GM18873 (cell line): ENCODE data around the gene RNLS.

Experiments
- ATAC-seq: cut with Tn5 transposase; IDR thresholded peaks from one replicate; pipeline ENCODE4 v1.9.1; 2021; ENCODE audit warnings: mild to moderate bottlenecking, moderate library complexity, moderate number of reproducible peaks; ENCODE audit not compliant: unreplicated experiment, low FRiP score

The RNLS gene

GRCh38 chr10:88582806-88583583 is at the start of gene RNLS:
Gene RNLS, minus strand, starts transcription at chr10:88583318.
- peak; percentile 58 for ATAC-seq

- ATAC-seq = no peak
These were observed 41.7 kb upstream of the RNLS start for GRCh38 chr10:88624840-88625239.

- no peak for ATAC-seq
These were observed 40.7 kb upstream of the RNLS start for GRCh38 chr10:88623835-88624234.

GRCh38 chr10:88620441-88620840 is 37.3 kb upstream of the RNLS start:
- no peak for ATAC-seq

- ATAC-seq = no peak
These were observed 35.4 kb upstream of the RNLS start for GRCh38 chr10:88618496-88618895.

GRCh38 chr10:88617772-88618300 is 34.7 kb upstream of the RNLS start:
- no peak for ATAC-seq

GRCh38 chr10:88616250-88616977 is 33.3 kb upstream of the RNLS start:
- no peak for ATAC-seq

- ATAC-seq = no peak
These were observed 25.7 kb upstream of the RNLS start for GRCh38 chr10:88608780-88609179.

GRCh38 chr10:88608052-88608732 is 25.1 kb upstream of the RNLS start:
- ATAC-seq = no peak

- peak; percentile 83 for ATAC-seq
These were observed 14.9 kb upstream of the RNLS start for GRCh38 chr10:88598055-88598454.

- ATAC-seq = no peak
These were observed 11.4 kb upstream of the RNLS start for GRCh38 chr10:88594482-88594881.

GRCh38 chr10:88592906-88593305 is 9.8 kb upstream of the RNLS start:
- no peak for ATAC-seq

GRCh38 chr10:88592381-88592780 is 9.3 kb upstream of the RNLS start:
- no peak for ATAC-seq

GRCh38 chr10:88586462-88586861 is 3.3 kb upstream of the RNLS start, which contains the start of gene LIPJ:
Gene LIPJ, plus strand, starts transcription at chr10:88586762. Its CDS starts 3,926 bp downstream, at chr10:88590688.
- no peak for ATAC-seq

- ATAC-seq = no peak
These were observed 453 bp upstream of the RNLS start for GRCh38 chr10:88583584-88583957.

- no peak for ATAC-seq
These were observed 710 bp downstream of the RNLS start for GRCh38 chr10:88582411-88582805.

GRCh38 chr10:88565072-88565471 is 18.0 kb downstream of the RNLS start:
- no peak for ATAC-seq

GRCh38 chr10:88562152-88562551 is 21.0 kb downstream of the RNLS start:
- ATAC-seq = no peak

GRCh38 chr10:88557658-88558057 is 25.5 kb downstream of the RNLS start:
- no peak for ATAC-seq

- ATAC-seq = no peak
These were observed 25.9 kb downstream of the RNLS start for GRCh38 chr10:88557256-88557655.
